ENCODE data around the gene LRRC52. TPM values are rescaled to one million over a fixed set of nuclear protein-coding genes. Genes with fewer than 3 reads are reported as not detected.

LRRC52 gene
- total RNA-seq, 1 experiment from 2014 or later: not detected

DNA sequence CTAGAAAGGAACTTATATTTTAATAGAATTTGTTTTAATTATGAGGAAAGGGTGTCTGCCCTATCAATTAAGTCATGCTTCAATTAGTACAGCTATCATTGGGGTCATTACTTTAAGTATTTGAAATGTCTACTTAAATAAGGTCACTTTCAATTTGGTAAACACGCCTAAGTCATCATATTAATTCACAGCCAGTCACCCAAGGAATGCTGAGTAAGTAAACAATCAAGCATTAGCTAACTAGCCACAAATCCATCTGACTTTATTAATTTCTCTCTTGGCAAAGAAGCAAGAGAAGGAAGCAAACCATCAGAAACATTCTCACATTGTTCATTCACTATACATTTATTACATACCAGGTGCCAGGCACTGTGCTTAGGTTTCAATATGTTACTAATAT is 1.2 kb upstream of the LRRC52 start:
- ChIA-PET POLR2A (no interaction called here), CTCF (no interaction called here)
- Mint-ChIP-seq H3K27ac (no peak overlapping the region), H3K36me3 (no peaks in the 10 kb centered on the region), H3K4me3 (no peak overlapping the region), H3K9me3 (no peaks in the 10 kb centered on the region), H3K27me3 (ENCODE audit: low read depth) (peaks cover 36% of the 10 kb centered on the region), H3K4me1 (peaks cover 12% of the 10 kb centered on the region)
- ATAC-seq: no peak
- TF ChIP-seq, protein P1, sequence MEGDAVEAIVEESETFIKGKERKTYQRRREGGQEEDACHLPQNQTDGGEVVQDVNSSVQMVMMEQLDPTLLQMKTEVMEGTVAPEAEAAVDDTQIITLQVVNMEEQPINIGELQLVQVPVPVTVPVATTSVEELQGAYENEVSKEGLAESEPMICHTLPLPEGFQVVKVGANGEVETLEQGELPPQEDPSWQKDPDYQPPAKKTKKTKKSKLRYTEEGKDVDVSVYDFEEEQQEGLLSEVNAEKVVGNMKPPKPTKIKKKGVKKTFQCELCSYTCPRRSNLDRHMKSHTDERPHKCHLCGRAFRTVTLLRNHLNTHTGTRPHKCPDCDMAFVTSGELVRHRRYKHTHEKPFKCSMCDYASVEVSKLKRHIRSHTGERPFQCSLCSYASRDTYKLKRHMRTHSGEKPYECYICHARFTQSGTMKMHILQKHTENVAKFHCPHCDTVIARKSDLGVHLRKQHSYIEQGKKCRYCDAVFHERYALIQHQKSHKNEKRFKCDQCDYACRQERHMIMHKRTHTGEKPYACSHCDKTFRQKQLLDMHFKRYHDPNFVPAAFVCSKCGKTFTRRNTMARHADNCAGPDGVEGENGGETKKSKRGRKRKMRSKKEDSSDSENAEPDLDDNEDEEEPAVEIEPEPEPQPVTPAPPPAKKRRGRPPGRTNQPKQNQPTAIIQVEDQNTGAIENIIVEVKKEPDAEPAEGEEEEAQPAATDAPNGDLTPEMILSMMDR (IDR thresholded peaks at IDR 0.05): no peak
- no peak for TF ChIP-seq ZNF423 (CRISPR knock-in tag; IDR thresholded peaks at IDR 0.05)
- no peak for TF ChIP-seq ZBTB21 (CRISPR knock-in tag; IDR thresholded peaks at IDR 0.05; ENCODE audit: borderline replicate concordance)
- TF ChIP-seq, protein P2, sequence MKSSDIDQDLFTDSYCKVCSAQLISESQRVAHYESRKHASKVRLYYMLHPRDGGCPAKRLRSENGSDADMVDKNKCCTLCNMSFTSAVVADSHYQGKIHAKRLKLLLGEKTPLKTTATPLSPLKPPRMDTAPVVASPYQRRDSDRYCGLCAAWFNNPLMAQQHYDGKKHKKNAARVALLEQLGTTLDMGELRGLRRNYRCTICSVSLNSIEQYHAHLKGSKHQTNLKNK (CRISPR knock-in tag; IDR thresholded peaks at IDR 0.05): no peak
- TF ChIP-seq, protein P3, sequence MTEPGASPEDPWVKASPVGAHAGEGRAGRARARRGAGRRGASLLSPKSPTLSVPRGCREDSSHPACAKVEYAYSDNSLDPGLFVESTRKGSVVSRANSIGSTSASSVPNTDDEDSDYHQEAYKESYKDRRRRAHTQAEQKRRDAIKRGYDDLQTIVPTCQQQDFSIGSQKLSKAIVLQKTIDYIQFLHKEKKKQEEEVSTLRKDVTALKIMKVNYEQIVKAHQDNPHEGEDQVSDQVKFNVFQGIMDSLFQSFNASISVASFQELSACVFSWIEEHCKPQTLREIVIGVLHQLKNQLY (CRISPR knock-in tag; IDR thresholded peaks at IDR 0.05): no peak
- TF ChIP-seq ZNF219 (CRISPR knock-in tag; IDR thresholded peaks at IDR 0.05; ENCODE audit: borderline replicate concordance): no peak
- TF ChIP-seq, protein P4, sequence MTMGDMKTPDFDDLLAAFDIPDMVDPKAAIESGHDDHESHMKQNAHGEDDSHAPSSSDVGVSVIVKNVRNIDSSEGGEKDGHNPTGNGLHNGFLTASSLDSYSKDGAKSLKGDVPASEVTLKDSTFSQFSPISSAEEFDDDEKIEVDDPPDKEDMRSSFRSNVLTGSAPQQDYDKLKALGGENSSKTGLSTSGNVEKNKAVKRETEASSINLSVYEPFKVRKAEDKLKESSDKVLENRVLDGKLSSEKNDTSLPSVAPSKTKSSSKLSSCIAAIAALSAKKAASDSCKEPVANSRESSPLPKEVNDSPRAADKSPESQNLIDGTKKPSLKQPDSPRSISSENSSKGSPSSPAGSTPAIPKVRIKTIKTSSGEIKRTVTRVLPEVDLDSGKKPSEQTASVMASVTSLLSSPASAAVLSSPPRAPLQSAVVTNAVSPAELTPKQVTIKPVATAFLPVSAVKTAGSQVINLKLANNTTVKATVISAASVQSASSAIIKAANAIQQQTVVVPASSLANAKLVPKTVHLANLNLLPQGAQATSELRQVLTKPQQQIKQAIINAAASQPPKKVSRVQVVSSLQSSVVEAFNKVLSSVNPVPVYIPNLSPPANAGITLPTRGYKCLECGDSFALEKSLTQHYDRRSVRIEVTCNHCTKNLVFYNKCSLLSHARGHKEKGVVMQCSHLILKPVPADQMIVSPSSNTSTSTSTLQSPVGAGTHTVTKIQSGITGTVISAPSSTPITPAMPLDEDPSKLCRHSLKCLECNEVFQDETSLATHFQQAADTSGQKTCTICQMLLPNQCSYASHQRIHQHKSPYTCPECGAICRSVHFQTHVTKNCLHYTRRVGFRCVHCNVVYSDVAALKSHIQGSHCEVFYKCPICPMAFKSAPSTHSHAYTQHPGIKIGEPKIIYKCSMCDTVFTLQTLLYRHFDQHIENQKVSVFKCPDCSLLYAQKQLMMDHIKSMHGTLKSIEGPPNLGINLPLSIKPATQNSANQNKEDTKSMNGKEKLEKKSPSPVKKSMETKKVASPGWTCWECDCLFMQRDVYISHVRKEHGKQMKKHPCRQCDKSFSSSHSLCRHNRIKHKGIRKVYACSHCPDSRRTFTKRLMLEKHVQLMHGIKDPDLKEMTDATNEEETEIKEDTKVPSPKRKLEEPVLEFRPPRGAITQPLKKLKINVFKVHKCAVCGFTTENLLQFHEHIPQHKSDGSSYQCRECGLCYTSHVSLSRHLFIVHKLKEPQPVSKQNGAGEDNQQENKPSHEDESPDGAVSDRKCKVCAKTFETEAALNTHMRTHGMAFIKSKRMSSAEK (CRISPR knock-in tag; IDR thresholded peaks at IDR 0.05; ENCODE audit: borderline replicate concordance): no peak
- no peak for TF ChIP-seq SP1 (CRISPR knock-in tag; conservative IDR thresholded peaks at IDR 0.05)
- no peak for TF ChIP-seq FOXJ3 (CRISPR knock-in tag; IDR thresholded peaks at IDR 0.05; ENCODE audit: borderline replicate concordance)
- TF ChIP-seq, protein P5, sequence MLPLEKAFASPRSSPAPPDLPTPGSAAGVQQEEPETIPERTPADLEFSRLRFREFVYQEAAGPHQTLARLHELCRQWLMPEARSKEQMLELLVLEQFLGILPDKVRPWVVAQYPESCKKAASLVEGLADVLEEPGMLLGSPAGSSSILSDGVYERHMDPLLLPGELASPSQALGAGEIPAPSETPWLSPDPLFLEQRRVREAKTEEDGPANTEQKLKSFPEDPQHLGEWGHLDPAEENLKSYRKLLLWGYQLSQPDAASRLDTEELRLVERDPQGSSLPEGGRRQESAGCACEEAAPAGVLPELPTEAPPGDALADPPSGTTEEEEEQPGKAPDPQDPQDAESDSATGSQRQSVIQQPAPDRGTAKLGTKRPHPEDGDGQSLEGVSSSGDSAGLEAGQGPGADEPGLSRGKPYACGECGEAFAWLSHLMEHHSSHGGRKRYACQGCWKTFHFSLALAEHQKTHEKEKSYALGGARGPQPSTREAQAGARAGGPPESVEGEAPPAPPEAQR (CRISPR knock-in tag; IDR thresholded peaks at IDR 0.05): no peak
- no peak for TF ChIP-seq ZNF263 (CRISPR knock-in tag; IDR thresholded peaks at IDR 0.05; ENCODE audit: low read depth)
- TF ChIP-seq, protein P6, sequence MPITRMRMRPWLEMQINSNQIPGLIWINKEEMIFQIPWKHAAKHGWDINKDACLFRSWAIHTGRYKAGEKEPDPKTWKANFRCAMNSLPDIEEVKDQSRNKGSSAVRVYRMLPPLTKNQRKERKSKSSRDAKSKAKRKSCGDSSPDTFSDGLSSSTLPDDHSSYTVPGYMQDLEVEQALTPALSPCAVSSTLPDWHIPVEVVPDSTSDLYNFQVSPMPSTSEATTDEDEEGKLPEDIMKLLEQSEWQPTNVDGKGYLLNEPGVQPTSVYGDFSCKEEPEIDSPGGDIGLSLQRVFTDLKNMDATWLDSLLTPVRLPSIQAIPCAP (CRISPR knock-in tag; IDR thresholded peaks at IDR 0.05): no peak
- TF ChIP-seq, protein P7, sequence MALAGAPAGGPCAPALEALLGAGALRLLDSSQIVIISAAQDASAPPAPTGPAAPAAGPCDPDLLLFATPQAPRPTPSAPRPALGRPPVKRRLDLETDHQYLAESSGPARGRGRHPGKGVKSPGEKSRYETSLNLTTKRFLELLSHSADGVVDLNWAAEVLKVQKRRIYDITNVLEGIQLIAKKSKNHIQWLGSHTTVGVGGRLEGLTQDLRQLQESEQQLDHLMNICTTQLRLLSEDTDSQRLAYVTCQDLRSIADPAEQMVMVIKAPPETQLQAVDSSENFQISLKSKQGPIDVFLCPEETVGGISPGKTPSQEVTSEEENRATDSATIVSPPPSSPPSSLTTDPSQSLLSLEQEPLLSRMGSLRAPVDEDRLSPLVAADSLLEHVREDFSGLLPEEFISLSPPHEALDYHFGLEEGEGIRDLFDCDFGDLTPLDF (CRISPR knock-in tag; IDR thresholded peaks at IDR 0.05): no peak
- TF ChIP-seq ELF4 (CRISPR knock-in tag; IDR thresholded peaks at IDR 0.05; ENCODE audit: low read depth): no peak
- TF ChIP-seq ZNF416 (CRISPR knock-in tag; IDR thresholded peaks at IDR 0.05): no peak
- no peak for DNase-seq (ENCODE audit: low spot score)

DNA sequence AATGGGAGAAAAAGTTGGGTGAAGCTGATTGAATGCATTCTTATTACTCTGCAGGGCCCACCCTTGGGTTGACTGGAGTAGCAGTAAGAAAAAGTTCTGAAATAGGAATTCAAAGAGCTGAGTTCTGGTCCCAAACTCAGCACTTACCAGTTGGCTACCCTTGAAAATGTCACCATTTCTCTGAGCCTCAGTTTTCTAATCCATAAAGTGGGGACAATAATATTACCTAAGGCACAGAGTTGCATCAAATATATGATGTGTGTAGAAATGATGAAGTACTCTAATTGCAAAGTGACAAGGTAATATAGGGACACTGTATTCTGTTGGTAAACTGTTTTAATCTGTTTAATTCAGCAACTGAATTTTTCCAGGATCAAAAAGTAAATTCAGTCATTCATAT is 1.2 kb downstream of the LRRC52 start:
- no peaks in the 10 kb centered on the region for H3K36me3 Mint-ChIP-seq
- H3K27ac Mint-ChIP-seq: no peak overlapping the region
- POLR2A ChIA-PET: no interaction called here
- ATAC-seq (no peak), DNase-seq (ENCODE audit: low spot score) (no peak)
- peaks cover 12% of the 10 kb centered on the region for H3K4me1 Mint-ChIP-seq
- CTCF ChIA-PET: no interaction called here
- H3K27me3 Mint-ChIP-seq (ENCODE audit: low read depth): peaks cover 36% of the 10 kb centered on the region
- no peaks in the 10 kb centered on the region for H3K9me3 Mint-ChIP-seq
- H3K4me3 Mint-ChIP-seq: no peak overlapping the region
- TF ChIP-seq, protein P8, sequence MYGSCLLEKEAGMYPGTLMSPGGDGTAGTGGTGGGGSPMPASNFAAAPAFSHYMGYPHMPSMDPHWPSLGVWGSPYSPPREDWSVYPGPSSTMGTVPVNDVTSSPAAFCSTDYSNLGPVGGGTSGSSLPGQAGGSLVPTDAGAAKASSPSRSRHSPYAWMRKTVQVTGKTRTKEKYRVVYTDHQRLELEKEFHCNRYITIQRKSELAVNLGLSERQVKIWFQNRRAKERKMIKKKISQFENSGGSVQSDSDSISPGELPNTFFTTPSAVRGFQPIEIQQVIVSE (CRISPR knock-in tag; IDR thresholded peaks at IDR 0.05; ENCODE audit: borderline replicate concordance): no peak
- TF ChIP-seq ZNF219 (CRISPR knock-in tag; IDR thresholded peaks at IDR 0.05; ENCODE audit: borderline replicate concordance) (no peak), SP1 (CRISPR knock-in tag; conservative IDR thresholded peaks at IDR 0.05) (no peak), RORB (CRISPR knock-in tag; IDR thresholded peaks at IDR 0.05) (no peak)
- TF ChIP-seq, protein P9, sequence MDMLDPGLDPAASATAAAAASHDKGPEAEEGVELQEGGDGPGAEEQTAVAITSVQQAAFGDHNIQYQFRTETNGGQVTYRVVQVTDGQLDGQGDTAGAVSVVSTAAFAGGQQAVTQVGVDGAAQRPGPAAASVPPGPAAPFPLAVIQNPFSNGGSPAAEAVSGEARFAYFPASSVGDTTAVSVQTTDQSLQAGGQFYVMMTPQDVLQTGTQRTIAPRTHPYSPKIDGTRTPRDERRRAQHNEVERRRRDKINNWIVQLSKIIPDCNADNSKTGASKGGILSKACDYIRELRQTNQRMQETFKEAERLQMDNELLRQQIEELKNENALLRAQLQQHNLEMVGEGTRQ (CRISPR knock-in tag; IDR thresholded peaks at IDR 0.05): no peak
- TF ChIP-seq, protein P10, sequence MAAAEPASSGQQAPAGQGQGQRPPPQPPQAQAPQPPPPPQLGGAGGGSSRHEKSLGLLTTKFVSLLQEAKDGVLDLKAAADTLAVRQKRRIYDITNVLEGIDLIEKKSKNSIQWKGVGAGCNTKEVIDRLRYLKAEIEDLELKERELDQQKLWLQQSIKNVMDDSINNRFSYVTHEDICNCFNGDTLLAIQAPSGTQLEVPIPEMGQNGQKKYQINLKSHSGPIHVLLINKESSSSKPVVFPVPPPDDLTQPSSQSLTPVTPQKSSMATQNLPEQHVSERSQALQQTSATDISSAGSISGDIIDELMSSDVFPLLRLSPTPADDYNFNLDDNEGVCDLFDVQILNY (CRISPR knock-in tag; IDR thresholded peaks at IDR 0.05): no peak
